SK-N-SH treated with all-trans-retinoic acid at 6 μM for 48 hours (cell line): ENCODE results near the gene NOC4L.

Experiments
- ATAC-seq: fragments of 200-7000 bp; cut with Tn5 transposase; 3 replicates; pipeline ENCODE4 v1.9.1; 2020; ENCODE audit warnings: mild to moderate bottlenecking, moderate library complexity
- ARNTL ChIP-seq: fragments of 450-650 bp; formaldehyde crosslinking; IDR thresholded peaks from 2 replicates; pipeline ENCODE4 v1.5.0; 2020; ENCODE audit warnings: low read depth, mild to moderate bottlenecking, moderate library complexity, borderline replicate concordance
- BACH2 ChIP-seq: fragments of 250-450 bp; sonication (Bioruptor Pico); IDR thresholded peaks from 2 replicates; pipeline ENCODE4 v1.9.0; 2021; ENCODE audit warnings: mild to moderate bottlenecking, borderline replicate concordance
- CREB5 ChIP-seq: fragments of 250-450 bp; sonication (Bioruptor Pico); IDR thresholded peaks from 2 replicates; pipeline ENCODE4 v1.5.1; 2020; ENCODE audit warnings: low read depth, mild to moderate bottlenecking, moderate library complexity
- CSDC2 ChIP-seq: fragments of 250-450 bp; sonication (Bioruptor Pico); IDR thresholded peaks from 2 replicates; pipeline ENCODE4 v1.5.0; 2020; ENCODE audit warnings: mild to moderate bottlenecking, moderate library complexity
- CSRNP3 ChIP-seq: fragments of 250-450 bp; sonication (Bioruptor Pico); IDR thresholded peaks from 2 replicates; pipeline ENCODE4 v1.5.1; 2021; ENCODE audit warnings: mild to moderate bottlenecking, moderate library complexity
- ESRRG ChIP-seq: fragments of 250-450 bp; sonication (Bioruptor Pico); IDR thresholded peaks from 2 replicates; pipeline ENCODE4 v1.6.1; 2021; ENCODE audit warnings: mild to moderate bottlenecking
- GLIS3 ChIP-seq: fragments of 250-450 bp; sonication (Bioruptor Pico); IDR thresholded peaks from 2 replicates; pipeline ENCODE4 v1.5.0; 2020; ENCODE audit warnings: mild to moderate bottlenecking, moderate library complexity
- ISL1 ChIP-seq: fragments of 250-450 bp; sonication (Bioruptor Pico); IDR thresholded peaks from 2 replicates; pipeline ENCODE4 v2.1.2; 2022; ENCODE audit warnings: mild to moderate bottlenecking, moderate library complexity
- PATZ1 ChIP-seq: fragments of 250-450 bp; sonication (Bioruptor Pico); IDR thresholded peaks from 2 replicates; pipeline ENCODE4 v1.8.0; 2020; ENCODE audit warnings: mild to moderate bottlenecking, moderate library complexity, borderline replicate concordance
- POU6F1 ChIP-seq: fragments of 250-450 bp; sonication (Bioruptor Pico); IDR thresholded peaks from 2 replicates; pipeline ENCODE4 v1.8.0; 2021; ENCODE audit warnings: low read depth, mild to moderate bottlenecking, moderate library complexity, borderline replicate concordance
- PPARA ChIP-seq: fragments of 250-450 bp; sonication (Bioruptor Pico); IDR thresholded peaks from 2 replicates; pipeline ENCODE4 v1.5.0; 2020; ENCODE audit warnings: mild to moderate bottlenecking, borderline replicate concordance
- SNAI2 ChIP-seq: fragments of 250-450 bp; sonication (Bioruptor Pico); IDR thresholded peaks from 2 replicates; pipeline ENCODE4 v1.5.0; 2020; ENCODE audit warnings: mild to moderate bottlenecking, moderate library complexity
- TCF4 ChIP-seq: fragments of 250-450 bp; sonication (Bioruptor Pico); IDR thresholded peaks from 2 replicates; pipeline ENCODE4 v1.8.0; 2021; ENCODE audit warnings: mild to moderate bottlenecking, moderate library complexity, borderline replicate concordance
- TOX ChIP-seq: fragments of 250-450 bp; sonication (Bioruptor Pico); IDR thresholded peaks from 2 replicates; pipeline ENCODE4 v1.8.0; 2021; ENCODE audit warnings: mild to moderate bottlenecking, moderate library complexity, borderline replicate concordance
- TSHZ2 ChIP-seq: fragments of 250-450 bp; sonication (Bioruptor Pico); IDR thresholded peaks from 2 replicates; pipeline ENCODE4 v1.5.0; 2020; ENCODE audit warnings: mild to moderate bottlenecking, moderate library complexity
- ZC3H10 ChIP-seq: fragments of 250-450 bp; sonication (Bioruptor Pico); IDR thresholded peaks from 2 replicates; pipeline ENCODE4 v1.5.1; 2021; ENCODE audit warnings: mild to moderate bottlenecking, moderate library complexity
- ZFP3 ChIP-seq: fragments of 250-450 bp; sonication (Bioruptor Pico); IDR thresholded peaks from 2 replicates; pipeline ENCODE4 v1.5.0; 2020; ENCODE audit warnings: mild to moderate bottlenecking, moderate library complexity
- ZFP30 ChIP-seq: fragments of 450-650 bp; formaldehyde crosslinking; IDR thresholded peaks from 2 replicates; pipeline ENCODE4 v1.5.0; 2022; ENCODE audit warnings: mild to moderate bottlenecking, moderate library complexity
- ZNF565 ChIP-seq: fragments of 450-650 bp; formaldehyde crosslinking; conservative IDR thresholded peaks from 2 replicates; pipeline ENCODE4 v1.5.0; 2020; ENCODE audit warnings: low read depth, mild to moderate bottlenecking, moderate library complexity
- ZNF70 ChIP-seq: fragments of 450-650 bp; formaldehyde crosslinking; IDR thresholded peaks from 2 replicates; pipeline ENCODE4 v1.5.0; 2020; ENCODE audit warnings: mild to moderate bottlenecking, moderate library complexity
- ZNF8 ChIP-seq: fragments of 450-650 bp; formaldehyde crosslinking; IDR thresholded peaks from 2 replicates; pipeline ENCODE4 v1.5.0; 2020; ENCODE audit warnings: mild to moderate bottlenecking, moderate library complexity

The NOC4L gene

GRCh38 chr12:132123970-132124765 is 20.1 kb upstream of the NOC4L start:
- no peak for ATAC-seq
- TF ChIP-seq ZFP30 (CRISPR knock-in tag) = no peak
- no peak for TF ChIP-seq ZNF70 (CRISPR knock-in tag)
- TF ChIP-seq ESRRG (CRISPR knock-in tag) = no peak
- TF ChIP-seq BACH2 = no peak
- no peak for TF ChIP-seq ISL1
- no peak for TF ChIP-seq SNAI2
- no peak for TF ChIP-seq CSDC2 (CRISPR knock-in tag)
- no peak for TF ChIP-seq GLIS3 (CRISPR knock-in tag)
- no peak for TF ChIP-seq TCF4
- TF ChIP-seq POU6F1 (CRISPR knock-in tag) = no peak
- no peak for TF ChIP-seq ZNF565 (CRISPR knock-in tag)
- no peak for TF ChIP-seq ZC3H10

- no peak for TF ChIP-seq POU6F1 (CRISPR knock-in tag)
- TF ChIP-seq CSDC2 (CRISPR knock-in tag) = no peak
- no peak for TF ChIP-seq ARNTL
- TF ChIP-seq TSHZ2 (CRISPR knock-in tag) = no peak
- TF ChIP-seq ESRRG (CRISPR knock-in tag) = no peak
- no peak for TF ChIP-seq CREB5 (CRISPR knock-in tag)
- no peak for TF ChIP-seq ZNF70 (CRISPR knock-in tag)
- no peak for TF ChIP-seq ISL1
- no peak for TF ChIP-seq ZFP30 (CRISPR knock-in tag)
- no peak for TF ChIP-seq ZC3H10
- no peak for TF ChIP-seq TCF4
- no peak for TF ChIP-seq GLIS3 (CRISPR knock-in tag)
- TF ChIP-seq PATZ1 (CRISPR knock-in tag) = no peak
- TF ChIP-seq PPARA = no peak
- no peak for TF ChIP-seq BACH2
- no peak for TF ChIP-seq ZNF8 (CRISPR knock-in tag)
- ATAC-seq = no peak
These were observed 19.4 kb upstream of the NOC4L start for GRCh38 chr12:132124766-132125425.

- no peak for ATAC-seq
- TF ChIP-seq CSRNP3 (CRISPR knock-in tag) = no peak
- no peak for TF ChIP-seq BACH2
- TF ChIP-seq ZC3H10 = no peak
- no peak for TF ChIP-seq SNAI2
- TF ChIP-seq TSHZ2 (CRISPR knock-in tag) = no peak
- TF ChIP-seq TCF4 = no peak
- no peak for TF ChIP-seq TOX
- no peak for TF ChIP-seq ZNF8 (CRISPR knock-in tag)
- TF ChIP-seq ZNF565 (CRISPR knock-in tag) = no peak
- no peak for TF ChIP-seq ZFP3 (CRISPR knock-in tag)
- no peak for TF ChIP-seq CSDC2 (CRISPR knock-in tag)
- TF ChIP-seq ZNF70 (CRISPR knock-in tag) = no peak
- no peak for TF ChIP-seq PPARA
These were observed 18.5 kb upstream of the NOC4L start for GRCh38 chr12:132125736-132126135.
